SK-N-SH (cell line): ENCODE data around the gene MRPS27. TPM values are rescaled to one million over a fixed set of nuclear protein-coding genes. Genes with fewer than 3 reads are reported as not detected.
A peak's percentile ranks its signal among the peaks of the same experiment; 100 is the strongest.

Experiments used
- CTCF ChIA-PET: fragments of 300-600, 350-600 bp; formaldehyde crosslinking; extraction: SDS; loops from one replicate; lab custom pipeline; 2021; lab: Yijun Ruan, JAX
- POLR2A ChIA-PET: fragments of 350-600 bp; sonication (Branson Sonifier 250); formaldehyde crosslinking; extraction: SDS; loops from one replicate; lab custom pipeline; 2020; ENCODE audit warnings: antibody characterized with exemption, inconsistent platforms; lab: Yijun Ruan, JAX
- DNase-seq: peaks from one replicate; pipeline ENCODE4 v3.0.0; 2012
- H2AFZ ChIP-seq: fragments of 200-600 bp; sonication (generic); 2 replicates; pipeline ENCODE4 v1.8.1; 2016; ENCODE audit warnings: antibody characterized with exemption, mild to moderate bottlenecking, low read depth
- H3F3A ChIP-seq: fragments of 200-600 bp; sonication (generic); replicated peaks from 2 replicates; pipeline ENCODE3; 2016; ENCODE audit warnings: antibody characterized with exemption, mild to moderate bottlenecking; ENCODE audit not compliant: insufficient read depth
- H3K27ac ChIP-seq, 2 experiments: fragments of 200-500 bp in 1 of 2; fragments of 200-600 bp in 1 of 2; sonication (Bioruptor generic) in 1 of 2; sonication (generic), shearing (Covaris generic) in 1 of 2; 2 replicates each; pipeline versions ENCODE4 v1.5.1 to v1.6.1; 2014 to 2016; ENCODE audit warnings: low read depth in 2 of 2, inconsistent platforms in 1 of 2, low read length in 1 of 2, mild to moderate bottlenecking in 1 of 2, mixed read lengths in 1 of 2
- H3K27me3 ChIP-seq: fragments of 200-600 bp; sonication (generic), shearing (Covaris generic); 2 replicates; pipeline ENCODE4 v1.6.1; 2016; ENCODE audit warnings: mixed run types; ENCODE audit not compliant: insufficient read depth
- H3K36me3 ChIP-seq, 2 experiments: fragments of 200-500 bp in 1 of 2; fragments of 200-600 bp in 1 of 2; sonication (Bioruptor generic) in 1 of 2; sonication (generic) in 1 of 2; replicated peaks in 1 of 2; 2 replicates each; pipeline versions ENCODE3 to v1.5.1; 2014 to 2016; ENCODE audit warnings: low read length in 1 of 2, mild to moderate bottlenecking in 1 of 2; ENCODE audit not compliant: insufficient read depth in 2 of 2, control insufficient read depth in 1 of 2
- H3K4me1 ChIP-seq, 2 experiments: fragments of 200-500 bp in 1 of 2; fragments of 200-600 bp in 1 of 2; sonication (Bioruptor generic) in 1 of 2; sonication (generic), shearing (Covaris generic) in 1 of 2; 2 replicates each; pipeline versions ENCODE4 v1.5.1 to v1.6.1; 2014 to 2016; ENCODE audit warnings: low read depth in 1 of 2, low read length in 1 of 2, mixed run types in 1 of 2; ENCODE audit not compliant: insufficient read depth in 2 of 2, control insufficient read depth in 1 of 2
- H3K4me2 ChIP-seq: fragments of 200-600 bp; sonication (generic), shearing (Covaris generic); 2 replicates; pipeline ENCODE4 v1.6.1; 2017; ENCODE audit warnings: mixed run types
- H3K4me3 ChIP-seq, 2 experiments: fragments of 200-500 bp in 1 of 2; fragments of 200-600 bp in 1 of 2; sonication (Bioruptor generic) in 1 of 2; sonication (generic), shearing (Covaris generic) in 1 of 2; 2 replicates each; pipeline versions ENCODE4 v1.5.1 to v1.8.1; 2014 to 2016; ENCODE audit warnings: low read depth in 2 of 2, inconsistent platforms in 1 of 2, low read length in 1 of 2, mild to moderate bottlenecking in 1 of 2, mixed read lengths in 1 of 2, moderate library complexity in 1 of 2
- H3K79me2 ChIP-seq: fragments of 200-600 bp; sonication (generic); 2 replicates; pipeline ENCODE4 v1.8.1; 2017; ENCODE audit warnings: mild to moderate bottlenecking; ENCODE audit not compliant: insufficient read depth
- H3K9ac ChIP-seq: fragments of 200-600 bp; sonication (generic); 2 replicates; pipeline ENCODE4 v1.6.1; 2017; ENCODE audit warnings: mixed run types
- H3K9me2 ChIP-seq: fragments of 200-600 bp; sonication (generic); 2 replicates; pipeline ENCODE4 v1.6.1; 2017; ENCODE audit warnings: mixed run types
- H3K9me3 ChIP-seq: fragments of 200-600 bp; sonication (generic); 2 replicates; pipeline ENCODE4 v1.6.1; 2017; ENCODE audit warnings: mixed run types, mild to moderate bottlenecking, moderate library complexity
- H4K20me1 ChIP-seq: fragments of 200-600 bp; sonication (generic); 2 replicates; pipeline ENCODE4 v1.6.1; 2017; ENCODE audit warnings: mild to moderate bottlenecking, mixed run types; ENCODE audit not compliant: insufficient read depth
- CHD2 ChIP-seq: fragments of 150-350 bp; IDR thresholded peaks from 2 replicates; pipeline ENCODE4 v1.6.1; 2018; ENCODE audit warnings: low read length; ENCODE audit not compliant: partially characterized antibody
- CTCF ChIP-seq: fragments of 200-600 bp; sonication (generic); IDR thresholded peaks from 2 replicates; pipeline ENCODE4 v1.6.1; 2017; ENCODE audit warnings: antibody characterized with exemption, mild to moderate bottlenecking, moderate library complexity
- ELF1 ChIP-seq: IDR thresholded peaks from 2 replicates; pipeline ENCODE4 v1.4.0; 2012
- EP300 ChIP-seq, 2 experiments: IDR thresholded peaks; 2 replicates each; pipeline versions ENCODE4 v1.4.0 to v1.6.1; 2012; ENCODE audit warnings: borderline replicate concordance in 1 of 2, low read depth in 1 of 2, low read length in 1 of 2
- EZH2phosphoT487 ChIP-seq: fragments of 200-600 bp; sonication (generic); IDR thresholded peaks from 2 replicates; pipeline ENCODE4 v1.6.1; 2017; ENCODE audit warnings: low read depth, mixed run types, mild to moderate bottlenecking, antibody characterized with exemption, moderate library complexity, borderline replicate concordance
- FOSL2 ChIP-seq: IDR thresholded peaks from 2 replicates; pipeline ENCODE4 v1.4.0; 2012; ENCODE audit warnings: low read depth, mild to moderate bottlenecking, moderate library complexity, borderline replicate concordance
- FOXM1 ChIP-seq: IDR thresholded peaks from 2 replicates; pipeline ENCODE4 v1.4.0; 2012; ENCODE audit warnings: low read depth, mild to moderate bottlenecking
- GATA2 ChIP-seq: sonication (generic); formaldehyde crosslinking; IDR thresholded peaks from 2 replicates; pipeline ENCODE4 v1.5.0; 2020; ENCODE audit warnings: mild to moderate bottlenecking, missing genetic modification reagents
- JUND ChIP-seq: IDR thresholded peaks from 2 replicates; pipeline ENCODE4 v1.4.0; 2012
- MAX ChIP-seq: IDR thresholded peaks from 2 replicates; pipeline ENCODE4 v1.4.0; 2012; ENCODE audit warnings: low read depth
- MXI1 ChIP-seq: IDR thresholded peaks from 2 replicates; pipeline ENCODE4 v1.6.1; 2012; ENCODE audit warnings: mild to moderate bottlenecking, low read depth, low read length, improper control_type of control experiment
- NFIC ChIP-seq: IDR thresholded peaks from 2 replicates; pipeline ENCODE4 v1.4.0; 2012; ENCODE audit warnings: borderline replicate concordance
- NRF1 ChIP-seq: IDR thresholded peaks from 2 replicates; pipeline ENCODE4 v1.6.1; 2012; ENCODE audit warnings: low read depth, mild to moderate bottlenecking, low read length
- RCOR1 ChIP-seq: fragments of 150-350 bp; IDR thresholded peaks from 2 replicates; pipeline ENCODE4 v1.6.1; 2017; ENCODE audit warnings: antibody characterized with exemption, low read length
- RFX5 ChIP-seq: IDR thresholded peaks from 2 replicates; pipeline ENCODE4 v1.6.1; 2012; ENCODE audit warnings: mild to moderate bottlenecking, improper control_type of control experiment, low read length
- RXRA ChIP-seq: IDR thresholded peaks from 2 replicates; pipeline ENCODE4 v1.4.0; 2012; ENCODE audit warnings: low read depth, mild to moderate bottlenecking, borderline replicate concordance
- SIN3A ChIP-seq: IDR thresholded peaks from 2 replicates; pipeline ENCODE4 v1.6.1; 2012; ENCODE audit warnings: low read depth, mild to moderate bottlenecking, low read length, moderate library complexity, borderline replicate concordance
- TCF12 ChIP-seq: IDR thresholded peaks from 2 replicates; pipeline ENCODE4 v1.4.0; 2012
- TEAD4 ChIP-seq: IDR thresholded peaks from 2 replicates; pipeline ENCODE4 v1.4.0; 2012; ENCODE audit warnings: mild to moderate bottlenecking, borderline replicate concordance; ENCODE audit not compliant: insufficient read depth
- USF2 ChIP-seq: fragments of 150-350 bp; IDR thresholded peaks from 2 replicates; pipeline ENCODE4 v1.6.1; 2017; ENCODE audit warnings: antibody characterized with exemption, low read length, low read depth, borderline replicate concordance
- YY1 ChIP-seq: IDR thresholded peaks from 2 replicates; pipeline ENCODE4 v1.4.0; 2012; ENCODE audit warnings: low read depth, mild to moderate bottlenecking
- ZBTB33 ChIP-seq: IDR thresholded peaks from 2 replicates; pipeline ENCODE4 v1.4.0; 2012; ENCODE audit warnings: low read depth, borderline replicate concordance
- WGBS: methylation state at CpG from one replicate; pipeline ENCODE4 v1.1.6; 2017; ENCODE audit warnings: low lambda C conversion rate; 5-methylcytosine and 5-hydroxymethylcytosine counted together
- polyA plus RNA-seq, 3 experiments: library from polyadenylated mRNA; depleted of rRNA; stranded (reverse); fragments of >200 nt; gene quantifications; 2 replicates each; pipeline ENCODE4 v1.2.3, GENCODE V29; 2012

Gene MRPS27
- polyA plus RNA-seq, 1 of the 3 experiments (the other 2 are of a cell fraction), result 37.5 TPM

- Histone ChIP-seq H3K4me3 (no peak overlapping the region), H3K9me2 (no peaks in the 10 kb centered on the region), H3K27ac (peak overlapping the region; percentile 81 to 87), H3K9ac (peak overlapping the region; percentile 12; the same call in 1 of the 2 replicates), H3F3A (peaks cover 33% of the 10 kb centered on the region), H2AFZ (no peak overlapping the region), H3K9me3 (no peaks in the 10 kb centered on the region), H3K36me3 (peaks cover 38 to 39% of the 10 kb centered on the region in 2 experiments), H3K27me3 (no peaks in the 10 kb centered on the region), H3K79me2 (peaks cover 14% of the 10 kb centered on the region; the same call in 1 of the 2 replicates), H3K4me1 (peaks cover 9 to 10% of the 10 kb centered on the region in 2 experiments; a peak in 3 of 4 replicates), H3K4me2 (peak overlapping the region; percentile 59)
- CTCF ChIA-PET, result interaction anchor here (0.8 kb wide), 1 partner anchor 492 kb away, joined by 3 read pairs; no protein-coding TSS in a partner anchor
- POLR2A ChIA-PET, result no interaction called here
- WGBS, result 57% methylated on average over 1 of the region's 2 CpGs
- no peak for DNase-seq
- TF ChIP-seq JUND (no peak), CHD2 (no peak), MXI1 (no peak), RXRA (no peak), FOSL2 (no peak), TEAD4 (no peak), EP300 (IDR thresholded peaks at IDR 0.05; ENCODE audit: borderline replicate concordance in 1 of 2, low read depth in 1 of 2, low read length in 1 of 2) (no peak), FOXM1 (no peak), ELF1 (no peak)
- TF ChIP-seq, all 33 proteins: peak for 0
- H4K20me1 ChIP-seq, result no peaks in the 10 kb centered on the region
These were observed 6.2 kb upstream of the MRPS27 start for GRCh38 chr5:72326306-72326649.

- Histone ChIP-seq H3K27me3 (no peaks in the 10 kb centered on the region), H3K4me1 (peaks cover 10% of the 10 kb centered on the region in 2 experiments; a peak in 3 of 4 replicates), H3K79me2 (peaks cover 19% of the 10 kb centered on the region; the same call in 1 of the 2 replicates), H3K27ac (peak overlapping the region; percentile 81 to 87), H3K9ac (peak overlapping the region; percentile 4; the same call in 1 of the 2 replicates), H4K20me1 (no peaks in the 10 kb centered on the region), H3K36me3 (peaks cover 33 to 38% of the 10 kb centered on the region in 2 experiments), H3K9me2 (no peaks in the 10 kb centered on the region), H2AFZ (no peak overlapping the region), H3K4me2 (peak overlapping the region; percentile 59), H3F3A (peaks cover 33% of the 10 kb centered on the region), H3K9me3 (no peaks in the 10 kb centered on the region), H3K4me3 (no peak overlapping the region)
- WGBS, result 43% methylated on average over 4 of the region's 4 CpGs
- no peak for DNase-seq
- ChIA-PET CTCF (interaction anchor here (0.8 kb wide), 1 partner anchor 492 kb away, joined by 3 read pairs; no protein-coding TSS in a partner anchor), POLR2A (no interaction called here)
- TF ChIP-seq SIN3A (no peak), ELF1 (no peak), EZH2phosphoT487 (no peak), RFX5 (no peak), TCF12 (peak; percentile 65), YY1 (peak; percentile 68; the same call in 1 of the 2 replicates), USF2 (no peak), NFIC (peak; percentile 89), NRF1 (no peak), CTCF (no peak), ZBTB33 (no peak), JUND (peak; percentile 78), EP300 (IDR thresholded peaks at IDR 0.05; ENCODE audit: borderline replicate concordance in 1 of 2, low read depth in 1 of 2, low read length in 1 of 2) (0 out of 4 replicates have a peak, but pooled peaks of 1 of the 2 experiments have one; percentile 55), GATA2 (no peak), RCOR1 (no peak), FOSL2 (peak; percentile 81), CHD2 (no peak), MAX (0 out of 2 replicates have a peak, but pooled peaks have one; percentile 53)
These were observed 5.7 kb upstream of the MRPS27 start for GRCh38 chr5:72325566-72326305.
